GM19372 (cell line): ENCODE measurements around the gene CHRDL2.

Experiments used
- ATAC-seq: cut with Tn5 transposase; IDR thresholded peaks from one replicate; pipeline ENCODE4 v1.9.1; 2021; ENCODE audit warnings: mild to moderate bottlenecking, low read depth, moderate library complexity; ENCODE audit not compliant: unreplicated experiment

The CHRDL2 gene

GRCh38 chr11:74749127-74749964 is 18.1 kb upstream of the CHRDL2 start:
- peak; percentile 53 for ATAC-seq

GRCh38 chr11:74748211-74749126 is 17.2 kb upstream of the CHRDL2 start, which contains the start of gene RNF169:
TSS of gene RNF169 (plus strand) at chr11:74748849. CDS start at chr11:74748881, 32 bp downstream.
- peak; percentile 95 for ATAC-seq

- ATAC-seq = no peak
These were observed 15.6 kb upstream of the CHRDL2 start for GRCh38 chr11:74746868-74747267.

- no peak for ATAC-seq
These were observed 13.1 kb upstream of the CHRDL2 start for GRCh38 chr11:74744277-74744676.

- no peak for ATAC-seq
These were observed 12.4 kb upstream of the CHRDL2 start for GRCh38 chr11:74743640-74744039.

- ATAC-seq = no peak
These were observed 10.8 kb upstream of the CHRDL2 start for GRCh38 chr11:74742070-74742469.

GRCh38 chr11:74739546-74740270 is 8.5 kb upstream of the CHRDL2 start:
- ATAC-seq = no peak

GRCh38 chr11:74736031-74736430 is 4.8 kb upstream of the CHRDL2 start:
- no peak for ATAC-seq

- no peak for ATAC-seq
These were observed 4.2 kb upstream of the CHRDL2 start for GRCh38 chr11:74735365-74735928.

GRCh38 chr11:74734559-74734925 is 3.3 kb upstream of the CHRDL2 start:
- ATAC-seq = no peak

- ATAC-seq = no peak
These were observed 510 bp downstream of the CHRDL2 start for GRCh38 chr11:74730571-74731260.

- ATAC-seq = no peak
These were observed 1.8 kb downstream of the CHRDL2 start for GRCh38 chr11:74729397-74729796.

GRCh38 chr11:74726547-74727182 is 4.6 kb downstream of the CHRDL2 start:
- ATAC-seq = peak; percentile 91

GRCh38 chr11:74725701-74726100 is 5.5 kb downstream of the CHRDL2 start:
- no peak for ATAC-seq

GRCh38 chr11:74723511-74723910 is 7.7 kb downstream of the CHRDL2 start:
- no peak for ATAC-seq

GRCh38 chr11:74721479-74721835 is 9.8 kb downstream of the CHRDL2 start:
- ATAC-seq = no peak

GRCh38 chr11:74720596-74721478 is 10.4 kb downstream of the CHRDL2 start:
- no peak for ATAC-seq

- no peak for ATAC-seq
These were observed 12.2 kb downstream of the CHRDL2 start for GRCh38 chr11:74719011-74719410.
